IPS-15b (cell line): ENCODE data around the gene GAP43.

Experiments used
- H3K27me3 ChIP-seq: one replicate; pipeline ENCODE4 v1.6.1; 2013; ENCODE audit warnings: low read length; ENCODE audit not compliant: control insufficient read depth, insufficient read depth
- H3K36me3 ChIP-seq: one replicate; pipeline ENCODE4 v1.6.1; 2013; ENCODE audit warnings: low read length; ENCODE audit not compliant: control insufficient read depth, insufficient read depth
- H3K4me1 ChIP-seq: one replicate; pipeline ENCODE4 v1.6.1; 2013; ENCODE audit warnings: mild to moderate bottlenecking, low read length; ENCODE audit not compliant: control insufficient read depth, insufficient read depth
- H3K4me3 ChIP-seq: one replicate; pipeline ENCODE4 v1.5.1; 2013; ENCODE audit warnings: low read depth, low read length
- H3K9ac ChIP-seq: one replicate; pipeline ENCODE4 v1.6.1; 2013; ENCODE audit warnings: low read depth, mild to moderate bottlenecking, low read length
- H3K9me3 ChIP-seq: one replicate; pipeline ENCODE4 v1.6.1; 2013; ENCODE audit warnings: mild to moderate bottlenecking, low read length; ENCODE audit not compliant: control insufficient read depth, insufficient read depth

Gene GAP43

DNA sequence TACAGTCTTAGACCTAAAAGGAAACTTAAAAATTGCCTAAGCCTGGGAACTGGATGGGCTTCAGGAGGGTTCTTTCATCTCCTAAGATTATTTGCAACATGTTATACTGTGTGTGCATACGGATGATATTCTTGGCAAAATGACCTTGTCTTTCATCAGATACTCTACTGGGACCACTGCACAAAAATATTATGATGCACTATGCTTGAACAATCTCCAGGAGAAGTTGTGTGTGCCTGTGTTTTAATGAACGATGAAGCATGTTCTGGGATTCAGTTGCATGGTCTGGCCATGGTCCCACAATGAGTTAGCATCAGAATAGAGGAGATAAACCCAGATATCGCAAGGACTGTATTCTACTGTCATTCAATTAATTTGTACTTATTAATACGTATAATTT lies 68.7 kb downstream of the GAP43 start:
- H3K9ac ChIP-seq = no peak overlapping the region
- no peak overlapping the region for H3K4me3 ChIP-seq
- H3K4me1 ChIP-seq = no peaks in the 10 kb centered on the region
- no peaks in the 10 kb centered on the region for H3K36me3 ChIP-seq
- H3K9me3 ChIP-seq = no peaks in the 10 kb centered on the region
- no peaks in the 10 kb centered on the region for H3K27me3 ChIP-seq

DNA sequence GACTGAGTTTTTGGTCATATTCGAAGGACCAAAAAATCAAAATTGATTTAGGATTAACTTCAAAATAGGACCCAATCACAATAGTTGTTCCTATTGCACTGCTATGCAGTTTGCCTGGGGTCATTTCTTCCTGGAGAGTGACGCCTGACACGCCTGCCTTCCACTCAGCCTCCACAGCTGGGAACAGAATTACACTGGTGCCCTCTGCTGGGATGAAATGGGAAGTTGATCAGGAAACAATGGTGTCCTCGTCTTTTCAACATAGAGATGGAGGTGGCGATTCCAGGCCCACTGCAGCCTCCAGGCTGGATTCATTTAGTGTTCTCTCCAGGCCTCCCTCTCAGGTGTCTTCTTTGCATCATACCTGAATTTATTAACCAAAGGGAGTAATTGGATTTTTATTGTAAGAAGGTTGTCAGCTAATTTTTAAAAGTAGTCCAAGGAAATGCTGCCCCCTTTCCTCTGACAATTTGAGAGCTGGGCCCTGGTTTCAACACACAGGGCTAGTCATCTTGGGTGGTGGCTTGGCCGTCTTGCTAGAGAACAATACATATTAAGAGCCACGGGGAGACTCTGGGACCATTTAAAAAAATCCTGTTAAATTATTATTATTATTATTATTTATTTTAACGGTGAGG lies 69.7 kb downstream of the GAP43 start:
- Histone ChIP-seq H3K4me1 (no peaks in the 10 kb centered on the region), H3K27me3 (no peaks in the 10 kb centered on the region), H3K4me3 (no peak overlapping the region), H3K9me3 (no peaks in the 10 kb centered on the region), H3K9ac (no peak overlapping the region), H3K36me3 (no peaks in the 10 kb centered on the region)

DNA sequence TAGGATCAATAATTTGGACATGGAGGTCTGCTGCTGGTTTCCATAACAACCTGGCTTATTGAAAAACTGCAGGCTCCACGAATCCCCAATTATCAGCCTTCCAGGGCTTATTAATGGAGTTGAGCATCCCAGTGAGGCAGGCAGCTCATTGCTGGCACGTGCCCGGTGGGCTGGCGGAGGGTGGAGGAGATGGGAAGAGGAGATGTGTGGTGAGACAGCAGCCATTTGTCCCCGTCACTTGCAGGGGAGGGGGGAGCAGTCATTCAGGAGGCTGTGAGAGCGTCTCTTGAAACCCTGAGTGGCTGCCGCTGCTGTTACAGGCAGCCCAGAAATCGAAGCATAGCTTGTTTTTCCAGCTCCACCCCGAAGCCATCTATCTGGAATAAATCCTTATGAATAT lies 70.6 kb downstream of the GAP43 start:
- Histone ChIP-seq H3K4me1 (no peaks in the 10 kb centered on the region), H3K36me3 (no peaks in the 10 kb centered on the region), H3K9ac (no peak overlapping the region), H3K9me3 (no peaks in the 10 kb centered on the region), H3K4me3 (no peak overlapping the region), H3K27me3 (no peaks in the 10 kb centered on the region)

DNA sequence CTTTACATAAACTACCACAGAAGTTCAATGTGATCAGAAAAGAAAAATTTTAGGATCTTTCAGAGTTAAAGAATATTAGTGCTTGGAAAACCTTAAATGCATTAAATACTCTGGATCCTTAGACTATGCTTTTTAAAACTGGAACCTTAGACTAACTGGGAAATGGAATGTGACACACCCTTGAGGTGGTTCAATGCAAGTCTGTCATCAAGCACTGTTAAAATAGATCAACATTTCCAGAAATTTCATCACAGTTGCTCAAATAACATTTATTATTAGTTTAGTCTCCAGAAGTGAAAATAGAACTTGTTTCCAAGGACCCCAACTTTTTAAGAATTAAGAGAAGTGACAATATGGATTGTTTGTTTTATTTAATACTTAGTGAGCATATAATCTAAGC lies 71.8 kb downstream of the GAP43 start:
- Histone ChIP-seq H3K27me3 (no peaks in the 10 kb centered on the region), H3K36me3 (no peaks in the 10 kb centered on the region), H3K4me3 (no peak overlapping the region), H3K9ac (no peak overlapping the region), H3K9me3 (no peaks in the 10 kb centered on the region), H3K4me1 (no peaks in the 10 kb centered on the region)

DNA sequence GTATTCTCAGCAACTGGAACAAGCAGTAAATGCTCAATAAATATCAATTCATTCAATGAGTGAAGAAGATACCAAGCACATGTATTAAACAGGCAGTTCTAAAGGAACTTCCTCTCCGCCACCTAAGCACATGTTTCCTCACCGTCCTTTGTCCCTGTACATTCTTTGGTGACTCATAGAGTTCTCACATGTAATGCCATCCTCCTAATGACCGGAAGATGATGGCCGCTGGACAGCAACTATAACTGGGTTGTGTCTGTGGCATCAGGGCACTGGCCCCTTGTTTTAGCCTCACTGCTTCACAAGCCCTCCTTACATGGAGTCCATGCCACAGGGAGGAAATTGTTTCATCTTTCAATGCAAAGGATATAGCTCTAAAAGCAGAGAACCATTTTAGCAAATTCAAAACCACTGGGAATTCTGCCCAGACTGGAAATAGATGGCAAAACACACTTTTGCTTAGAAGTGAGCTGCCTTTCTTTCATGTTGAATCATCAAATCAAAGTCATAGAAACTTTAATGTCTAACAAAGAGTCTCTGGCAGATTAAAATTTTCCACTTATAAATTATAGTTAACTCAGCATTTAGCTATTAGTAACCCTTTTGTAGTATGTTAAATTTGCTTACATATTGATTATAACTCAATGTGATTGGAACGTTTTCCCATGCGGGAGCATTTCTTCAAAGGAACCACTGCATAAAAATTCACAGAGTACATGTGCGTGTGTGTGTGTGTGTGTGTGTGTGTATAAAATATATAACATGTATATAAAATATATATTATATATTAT lies 74.1 kb downstream of the GAP43 start:
- H3K27me3 ChIP-seq = no peaks in the 10 kb centered on the region
- no peaks in the 10 kb centered on the region for H3K36me3 ChIP-seq
- H3K4me3 ChIP-seq = no peak overlapping the region
- no peaks in the 10 kb centered on the region for H3K4me1 ChIP-seq
- no peak overlapping the region for H3K9ac ChIP-seq
- no peaks in the 10 kb centered on the region for H3K9me3 ChIP-seq

DNA sequence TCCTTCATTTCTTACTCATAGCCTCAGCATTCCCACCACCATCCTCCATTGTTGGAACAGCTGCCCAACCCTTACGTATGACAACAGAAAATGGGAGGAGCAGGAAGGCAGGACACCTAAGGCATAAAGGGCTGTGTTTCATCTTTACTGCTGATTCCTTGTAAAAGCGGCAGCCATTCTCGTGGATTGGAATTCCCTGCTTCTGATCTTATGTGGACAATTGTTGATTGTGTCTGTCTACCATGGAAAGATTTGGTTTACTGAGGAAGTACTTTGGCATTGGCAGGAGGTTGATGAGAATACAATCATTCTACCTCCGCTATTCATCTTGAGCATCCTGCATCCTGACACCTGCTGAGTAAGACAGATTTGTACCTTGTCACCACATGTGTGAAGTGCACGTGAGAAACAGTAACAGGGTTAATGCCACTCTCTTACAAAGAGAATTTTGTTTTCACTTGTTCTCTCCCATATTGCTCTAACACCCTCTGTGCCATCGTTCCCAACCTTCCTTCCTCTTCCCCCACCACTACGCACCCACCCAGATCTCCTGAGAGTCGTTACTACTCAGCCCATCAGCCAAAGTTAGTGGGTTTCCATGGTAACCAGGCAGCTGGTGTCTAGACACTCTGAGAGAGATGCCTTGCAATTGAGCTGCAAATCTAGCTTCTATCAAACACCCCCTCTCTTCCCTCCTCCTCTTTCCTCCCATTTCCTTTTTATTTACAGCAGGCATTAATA lies 75.7 kb downstream of the GAP43 start:
- no peaks in the 10 kb centered on the region for H3K4me1 ChIP-seq
- no peaks in the 10 kb centered on the region for H3K9me3 ChIP-seq
- H3K4me3 ChIP-seq = no peak overlapping the region
- H3K27me3 ChIP-seq = no peaks in the 10 kb centered on the region
- H3K9ac ChIP-seq = no peak overlapping the region
- no peaks in the 10 kb centered on the region for H3K36me3 ChIP-seq

DNA sequence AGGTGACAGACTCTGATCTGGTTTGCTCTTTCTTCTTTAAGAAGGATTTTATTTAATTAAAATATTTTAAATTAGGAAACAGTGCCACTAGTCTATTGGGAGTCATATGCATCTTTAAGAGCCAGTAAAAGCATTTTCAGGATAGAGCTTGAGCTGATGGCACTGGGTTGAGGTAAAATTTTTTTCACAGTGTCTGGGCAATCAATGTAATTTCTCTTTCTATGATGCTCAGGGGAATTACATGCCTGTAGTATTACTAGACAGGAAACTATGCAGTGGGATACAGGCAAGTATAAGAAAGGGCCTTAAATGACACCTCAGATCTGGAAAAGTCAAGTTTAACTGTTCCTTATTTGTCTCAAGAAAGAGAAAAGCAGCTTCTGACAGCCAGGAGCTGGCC lies 76.4 kb downstream of the GAP43 start:
- Histone ChIP-seq H3K9me3 (no peaks in the 10 kb centered on the region), H3K36me3 (no peaks in the 10 kb centered on the region), H3K4me1 (no peaks in the 10 kb centered on the region), H3K4me3 (no peak overlapping the region), H3K9ac (no peak overlapping the region), H3K27me3 (no peaks in the 10 kb centered on the region)

DNA sequence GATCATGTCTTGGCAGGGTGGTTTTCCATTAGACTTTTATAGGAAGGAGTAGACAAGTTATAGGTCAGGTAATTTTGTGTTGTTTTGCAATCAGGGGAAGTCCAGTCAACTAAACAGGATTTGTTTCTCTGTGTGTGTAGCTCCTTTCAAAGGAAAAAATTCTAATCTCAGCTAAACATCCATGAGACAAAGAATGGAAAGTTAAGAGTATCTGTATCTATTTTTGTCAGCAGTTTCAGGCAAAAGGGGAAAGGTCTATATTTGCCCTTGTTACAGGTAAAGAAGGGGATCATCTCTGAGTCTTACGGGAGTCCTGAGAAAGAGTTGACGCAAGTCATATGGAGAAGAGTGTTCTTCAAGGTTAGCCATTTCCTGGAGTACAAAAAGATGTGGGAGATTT lies 79.3 kb downstream of the GAP43 start:
- Histone ChIP-seq H3K27me3 (no peaks in the 10 kb centered on the region), H3K4me3 (no peak overlapping the region), H3K9ac (no peak overlapping the region), H3K36me3 (no peaks in the 10 kb centered on the region), H3K4me1 (peaks cover 7% of the 10 kb centered on the region), H3K9me3 (no peaks in the 10 kb centered on the region)

DNA sequence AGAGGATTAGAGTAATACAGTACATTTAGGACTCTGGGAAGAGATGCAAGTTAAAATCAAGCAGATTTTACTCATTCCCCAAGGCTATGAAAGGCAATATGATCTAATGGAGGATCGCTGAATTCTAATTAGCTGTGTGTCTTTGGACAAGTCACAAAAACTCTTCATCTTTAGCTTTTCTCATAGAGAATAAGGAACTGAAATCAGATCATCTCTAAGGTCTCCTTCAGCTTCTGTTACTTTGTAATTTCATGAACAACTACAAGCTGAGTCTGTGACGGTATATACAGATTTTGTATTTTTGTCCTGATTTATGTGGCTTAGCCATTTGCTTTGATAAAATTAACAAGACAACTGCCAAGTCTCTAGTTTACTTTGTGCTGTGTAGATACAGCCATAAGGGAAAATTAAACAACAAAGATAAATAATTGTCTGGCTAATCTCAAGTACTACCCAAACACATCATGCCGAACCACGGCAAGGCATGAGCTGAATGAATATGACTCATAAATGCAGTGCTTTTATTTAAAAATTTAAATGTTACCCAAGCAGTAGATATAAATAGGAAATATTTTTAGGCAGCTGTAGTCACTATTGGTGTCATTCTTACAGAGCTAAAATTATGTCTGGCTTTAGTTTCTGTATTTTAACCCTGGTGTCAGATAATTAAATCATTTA lies 81.5 kb downstream of the GAP43 start:
- H3K9ac ChIP-seq = no peak overlapping the region
- no peaks in the 10 kb centered on the region for H3K27me3 ChIP-seq
- no peaks in the 10 kb centered on the region for H3K9me3 ChIP-seq
- H3K4me3 ChIP-seq = no peak overlapping the region
- H3K36me3 ChIP-seq = no peaks in the 10 kb centered on the region
- H3K4me1 ChIP-seq = peaks cover 7% of the 10 kb centered on the region

DNA sequence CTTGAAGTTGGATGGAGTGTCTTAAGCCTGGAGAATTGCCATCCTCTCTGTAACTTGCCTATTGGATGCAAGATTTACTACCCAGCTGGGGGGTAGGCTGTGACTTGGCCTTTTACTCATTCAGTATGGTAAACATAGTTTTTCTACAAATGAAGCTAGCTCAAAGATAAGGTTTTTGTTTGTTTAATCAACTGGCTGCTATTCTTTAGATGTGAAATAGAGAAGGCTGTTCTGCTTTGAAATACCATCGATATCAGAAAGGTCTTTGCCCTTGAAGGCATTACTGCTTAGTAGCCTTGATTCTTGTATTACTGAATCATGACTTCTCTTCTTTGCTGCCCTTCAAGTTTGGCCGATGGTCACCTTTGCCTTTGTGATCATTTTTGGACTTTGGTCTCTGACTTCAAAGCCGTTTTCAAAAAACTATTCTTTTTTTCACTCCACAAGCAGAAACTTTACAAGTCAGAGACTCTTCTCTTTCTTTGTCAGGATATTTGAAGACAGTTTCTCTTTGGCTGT lies 83.1 kb downstream of the GAP43 start:
- Histone ChIP-seq H3K4me3 (no peak overlapping the region), H3K9me3 (no peaks in the 10 kb centered on the region), H3K36me3 (no peaks in the 10 kb centered on the region), H3K4me1 (peaks cover 9% of the 10 kb centered on the region), H3K9ac (no peak overlapping the region), H3K27me3 (no peaks in the 10 kb centered on the region)

DNA sequence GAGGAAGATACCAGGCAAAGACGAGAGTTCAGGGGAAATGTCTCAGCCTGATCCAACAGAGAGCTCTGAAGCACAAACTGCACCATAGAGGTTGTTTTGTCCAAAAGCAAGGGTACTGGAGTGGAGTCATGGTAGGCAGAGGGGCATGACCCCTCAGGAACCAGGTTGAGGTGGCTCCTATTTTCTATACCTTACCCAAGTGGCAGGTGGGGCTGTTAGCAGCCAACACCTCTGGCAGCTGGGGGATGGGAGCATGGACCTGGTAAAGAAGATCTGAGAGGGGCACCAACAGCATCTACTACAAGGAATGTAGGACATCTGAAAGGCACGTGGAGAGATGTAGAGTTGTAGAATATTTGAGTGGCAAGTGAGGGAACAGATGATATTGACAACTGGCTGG lies 85.2 kb downstream of the GAP43 start:
- Histone ChIP-seq H3K36me3 (no peaks in the 10 kb centered on the region), H3K9ac (no peak overlapping the region), H3K4me1 (peaks cover 10% of the 10 kb centered on the region), H3K27me3 (no peaks in the 10 kb centered on the region), H3K9me3 (no peaks in the 10 kb centered on the region), H3K4me3 (no peak overlapping the region)
